Hair follicle dermal papilla cell (primary cell): Measurements from ENCODE around the gene GADL1. TPM values are rescaled to one million over a fixed set of nuclear protein-coding genes. Genes with fewer than 3 reads are reported as not detected.

Experiments used
- total RNA-seq: library from RNA; depleted of rRNA; stranded (reverse); fragments of >200 nt; gene quantifications from 2 replicates; pipeline ENCODE4 v1.2.3, GENCODE V29; 2012

Gene GADL1
- not detected in 2 replicates for total RNA-seq

GRCh38 chr3:30894521-30895251 is at the start of gene GADL1:
Gene GADL1 (minus strand): TSS chr3:30894661. CDS start chr3:30894614, 47 bp downstream.

